ENCODE data around the gene IGFL4.
"Not testable (repeated sequence)": the region's sequence is repeated elsewhere in the genome, so short reads cannot be mapped to it uniquely, and the experiment has no call there.

Gene IGFL4

DNA sequence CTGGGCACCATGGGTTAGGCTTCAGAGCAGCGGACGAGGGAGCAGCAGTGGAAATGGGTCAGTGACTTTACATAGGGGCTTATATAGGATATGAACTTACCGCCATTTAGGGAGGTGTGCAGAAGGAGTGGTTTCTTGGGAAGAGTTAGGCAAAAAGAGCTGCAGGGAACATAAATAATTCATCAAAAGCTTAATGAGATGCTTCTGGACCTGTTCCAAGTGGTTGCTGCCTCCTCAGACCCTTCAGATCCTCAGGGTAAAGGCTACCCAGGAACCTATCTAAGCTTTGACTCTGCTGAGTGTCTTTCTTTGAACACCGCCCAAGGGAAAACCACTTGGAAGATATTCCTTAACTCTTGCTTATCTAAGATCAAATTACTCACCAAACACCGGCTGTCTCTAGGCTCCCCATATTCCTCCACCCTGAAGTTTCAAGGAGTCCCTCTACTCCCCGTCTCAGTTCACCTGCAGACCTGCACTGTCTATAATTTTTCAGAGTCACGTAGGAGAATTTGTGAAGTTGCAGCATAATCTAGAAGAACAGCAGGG lies at the start of gene IGFL4:
Gene IGFL4 (minus strand): TSS at position 51 of the 549 bp plus-strand sequence. CDS start 40 bp downstream, at position 11.
- no peak for DNase-seq

DNA sequence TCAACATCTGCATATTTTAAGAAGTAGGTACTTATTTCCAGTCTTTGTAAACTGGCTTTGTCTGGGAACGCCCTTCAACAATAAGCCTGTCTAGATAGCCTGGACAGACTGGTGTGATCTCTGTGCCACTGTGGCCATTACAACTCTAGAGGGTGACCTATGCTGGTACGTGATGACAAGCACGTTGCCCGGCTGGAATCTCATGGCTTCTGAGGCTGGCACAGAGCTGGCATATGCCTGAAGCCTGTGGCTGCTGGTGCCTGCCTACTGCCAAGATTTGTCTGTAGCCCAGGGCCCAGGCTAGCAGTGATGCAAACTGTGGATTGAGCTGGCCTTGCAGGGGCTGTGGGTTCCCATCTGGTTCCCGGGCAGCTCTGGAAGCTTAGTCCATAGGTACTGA lies 49.6 kb upstream of the IGFL4 start:
- DNase-seq: no peak

DNA sequence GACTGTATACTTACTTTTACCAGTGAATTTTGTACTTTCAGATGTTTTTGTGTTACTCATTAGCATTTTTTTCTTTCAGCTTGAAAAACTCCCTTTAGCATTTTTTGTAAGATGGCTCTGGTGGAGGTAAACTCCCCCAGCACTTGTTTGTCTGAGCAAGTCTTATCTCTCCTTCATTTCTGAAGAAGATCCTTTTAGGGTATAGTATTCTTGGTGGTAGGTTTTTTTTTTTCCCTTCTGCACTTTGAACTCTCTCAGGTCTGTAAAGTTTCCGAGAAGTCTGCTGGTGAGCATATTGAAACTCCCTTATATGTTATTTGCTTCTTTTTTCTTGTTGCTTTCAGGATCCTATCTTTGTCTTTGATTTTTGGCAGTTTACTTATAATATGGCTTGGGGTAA lies 48.6 kb upstream of the IGFL4 start:
- no peak for DNase-seq

DNA sequence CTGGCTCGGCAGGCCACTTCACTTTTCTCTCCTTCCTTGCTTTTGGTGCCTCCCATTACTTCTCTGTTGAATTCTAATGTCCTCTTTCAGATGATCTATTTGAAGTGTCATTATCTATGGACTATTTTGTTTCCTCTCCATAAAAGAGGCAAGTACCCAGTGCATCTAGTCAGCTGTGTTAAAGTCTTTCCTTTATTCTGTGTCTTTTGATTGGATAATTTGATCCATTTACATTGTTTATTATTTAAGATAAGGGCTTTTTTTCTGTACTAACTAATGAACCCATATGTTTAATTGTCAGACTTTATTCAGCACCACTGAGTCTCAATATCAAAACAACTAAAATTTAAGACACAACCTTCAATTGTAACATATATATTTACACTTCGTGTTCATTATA lies 47.3 kb upstream of the IGFL4 start:
- DNase-seq: no peak

DNA sequence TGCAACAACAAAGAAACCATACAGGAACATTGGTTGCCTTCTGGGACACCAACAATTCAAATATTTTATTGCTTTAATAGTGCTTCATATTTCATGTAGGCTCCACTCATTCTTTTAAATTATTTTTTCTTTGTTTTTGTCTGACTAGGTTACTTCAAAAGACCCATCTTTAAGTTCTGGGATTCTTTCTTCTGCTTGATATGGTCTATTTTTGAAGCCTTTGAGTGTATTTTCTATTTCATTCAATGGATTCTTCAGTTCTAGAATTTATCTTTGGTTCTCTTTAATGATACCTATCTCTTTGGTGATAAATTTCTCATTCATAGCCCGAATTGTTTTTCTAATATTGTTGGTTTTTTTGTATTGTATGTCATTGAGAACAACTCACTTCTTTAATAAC lies 45.1 kb upstream of the IGFL4 start:
- no peak for DNase-seq

DNA sequence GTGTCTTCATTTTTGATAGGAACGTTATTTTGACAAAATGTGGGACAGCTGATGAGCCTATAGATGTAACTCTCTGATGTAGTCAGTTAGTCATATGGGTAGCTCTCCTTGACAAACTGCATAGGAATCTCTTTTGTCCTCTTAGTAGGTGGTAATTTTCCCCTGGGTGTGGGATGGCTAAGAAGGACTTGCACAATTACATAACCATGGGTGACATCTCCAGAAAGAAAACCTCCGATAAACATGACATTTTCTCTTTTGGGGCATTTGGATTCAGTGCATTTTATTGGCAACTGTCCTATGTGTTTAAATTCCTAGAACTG lies 41.9 kb upstream of the IGFL4 start:
- no peak for DNase-seq

DNA sequence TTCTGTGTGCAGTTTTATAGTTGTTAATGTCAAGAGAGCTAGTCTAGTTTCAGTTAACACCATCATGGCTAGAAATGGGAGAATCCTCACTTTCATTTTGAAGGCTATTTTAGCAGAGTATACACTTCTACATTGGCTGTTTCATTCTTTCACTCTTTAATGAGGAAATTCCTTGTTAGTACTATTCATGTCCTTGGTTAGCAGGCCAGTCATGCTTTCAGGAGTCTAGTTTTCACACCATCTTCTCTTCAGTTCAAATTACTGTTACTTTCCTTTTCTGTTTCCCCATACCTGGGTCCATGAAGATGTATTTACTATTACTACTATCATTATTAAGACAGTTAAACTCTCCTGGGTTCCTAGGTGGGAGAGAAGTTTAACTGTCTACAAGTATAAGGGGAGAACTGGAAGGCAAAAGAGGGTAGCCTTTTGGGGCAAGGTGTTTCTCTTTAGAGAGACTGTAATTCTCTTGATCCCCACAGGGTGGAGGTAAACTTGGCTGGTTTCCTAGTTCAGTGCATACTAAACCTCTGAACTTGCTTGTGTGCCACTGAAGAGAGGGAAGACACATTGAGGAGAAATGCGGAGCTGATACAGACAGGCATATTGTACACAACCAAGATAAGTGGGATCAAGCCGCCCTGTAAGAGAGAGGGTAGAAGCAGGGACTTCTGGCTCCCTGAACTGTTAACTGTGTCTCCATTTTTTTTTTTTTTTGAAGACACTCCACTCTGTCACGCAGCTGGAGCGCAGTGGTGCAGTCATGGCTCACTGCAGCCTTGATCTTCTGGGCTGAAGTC lies 41.3 kb upstream of the IGFL4 start:
- no peak for DNase-seq

DNA sequence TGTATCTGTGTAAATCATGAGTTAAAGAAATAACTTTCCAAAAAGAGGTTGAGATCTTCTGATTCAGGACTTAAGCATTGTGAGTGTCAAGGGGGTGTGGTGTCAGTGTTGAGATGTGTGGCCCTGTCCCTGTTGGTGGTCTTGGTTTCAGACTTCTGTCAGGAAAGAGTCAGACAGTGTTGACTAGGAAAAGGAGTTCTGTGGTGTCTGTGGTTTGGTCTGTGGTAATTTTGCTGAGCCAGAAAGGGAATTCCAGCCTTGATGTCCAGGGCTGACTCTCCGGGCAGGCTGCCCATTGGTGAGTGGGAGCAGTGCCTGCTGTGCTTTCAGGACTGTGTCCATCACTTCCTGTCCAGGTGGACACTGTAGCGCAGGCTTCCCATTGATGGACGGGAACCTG lies 39.8 kb upstream of the IGFL4 start:
- DNase-seq: no peak

DNA sequence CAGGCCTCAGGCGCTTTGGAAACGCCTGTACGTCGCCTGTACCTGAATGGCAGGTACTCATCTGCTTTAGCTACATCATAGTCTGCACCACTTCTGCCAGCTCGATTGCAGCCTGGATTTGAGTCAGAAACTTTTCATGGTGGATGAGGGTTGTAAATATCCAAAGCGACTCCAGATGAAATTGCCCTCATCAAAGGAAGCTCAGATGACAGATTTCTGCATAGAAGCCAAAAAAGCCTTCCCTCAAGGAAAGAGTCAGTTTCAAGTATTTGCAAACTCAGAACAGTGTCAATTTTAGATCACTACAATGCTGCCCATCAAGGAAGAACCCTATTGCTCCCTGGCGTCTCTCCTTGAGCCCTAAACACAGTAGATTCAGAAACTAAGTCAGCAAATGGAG lies 38.8 kb upstream of the IGFL4 start:
- DNase-seq: no peak

DNA sequence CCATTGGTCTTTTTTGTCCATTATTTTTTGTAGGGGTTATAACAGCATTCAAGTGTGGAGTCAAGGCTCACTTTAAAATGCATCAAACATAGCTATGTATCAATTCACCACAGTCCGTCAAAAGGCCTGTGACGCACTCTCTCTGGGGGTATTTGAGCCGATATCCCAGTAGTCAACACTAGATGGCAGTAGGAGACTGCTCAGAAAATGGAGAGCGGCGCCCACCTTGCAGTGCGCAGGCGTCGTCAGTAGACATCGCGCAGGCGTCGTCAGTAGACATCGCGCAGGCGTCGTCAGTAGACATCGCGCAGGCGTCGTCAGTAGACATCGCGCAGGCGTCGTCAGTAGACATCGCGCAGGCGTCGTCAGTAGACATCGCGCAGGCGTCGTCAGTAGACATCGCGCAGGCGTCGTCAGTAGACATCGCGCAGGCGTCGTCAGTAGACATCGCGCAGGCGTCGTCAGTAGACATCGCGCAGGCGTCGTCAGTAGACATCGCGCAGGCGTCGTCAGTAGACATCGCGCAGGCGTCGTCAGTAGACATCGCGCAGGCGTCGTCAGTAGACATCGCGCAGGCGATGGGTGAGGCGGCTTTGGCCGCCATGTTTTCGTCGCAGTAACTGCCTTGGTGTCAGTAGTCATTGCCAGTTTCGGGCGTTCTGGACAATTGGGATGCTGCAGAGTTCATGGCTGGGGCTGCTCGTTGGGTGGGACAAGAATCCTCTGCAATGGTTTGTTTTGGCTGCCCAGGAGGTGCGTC lies 38.0 kb upstream of the IGFL4 start:
- not testable (repeated sequence) for DNase-seq

DNA sequence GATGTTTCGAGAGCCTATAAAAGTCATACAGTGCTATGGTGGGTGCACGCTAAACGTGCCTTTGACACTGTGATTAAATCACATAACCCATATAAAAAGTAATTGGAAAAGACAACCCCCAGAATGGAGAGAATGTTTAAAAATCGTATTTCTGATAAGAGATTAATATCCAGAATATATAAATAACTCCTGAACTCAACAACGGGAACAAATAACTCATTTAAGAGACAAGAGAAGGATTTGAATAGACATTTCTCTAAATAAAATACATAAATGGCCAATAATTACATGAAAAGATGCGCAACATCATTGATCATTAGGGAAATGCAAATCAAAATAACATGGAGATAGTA lies 37.0 kb upstream of the IGFL4 start:
- no peak for DNase-seq

DNA sequence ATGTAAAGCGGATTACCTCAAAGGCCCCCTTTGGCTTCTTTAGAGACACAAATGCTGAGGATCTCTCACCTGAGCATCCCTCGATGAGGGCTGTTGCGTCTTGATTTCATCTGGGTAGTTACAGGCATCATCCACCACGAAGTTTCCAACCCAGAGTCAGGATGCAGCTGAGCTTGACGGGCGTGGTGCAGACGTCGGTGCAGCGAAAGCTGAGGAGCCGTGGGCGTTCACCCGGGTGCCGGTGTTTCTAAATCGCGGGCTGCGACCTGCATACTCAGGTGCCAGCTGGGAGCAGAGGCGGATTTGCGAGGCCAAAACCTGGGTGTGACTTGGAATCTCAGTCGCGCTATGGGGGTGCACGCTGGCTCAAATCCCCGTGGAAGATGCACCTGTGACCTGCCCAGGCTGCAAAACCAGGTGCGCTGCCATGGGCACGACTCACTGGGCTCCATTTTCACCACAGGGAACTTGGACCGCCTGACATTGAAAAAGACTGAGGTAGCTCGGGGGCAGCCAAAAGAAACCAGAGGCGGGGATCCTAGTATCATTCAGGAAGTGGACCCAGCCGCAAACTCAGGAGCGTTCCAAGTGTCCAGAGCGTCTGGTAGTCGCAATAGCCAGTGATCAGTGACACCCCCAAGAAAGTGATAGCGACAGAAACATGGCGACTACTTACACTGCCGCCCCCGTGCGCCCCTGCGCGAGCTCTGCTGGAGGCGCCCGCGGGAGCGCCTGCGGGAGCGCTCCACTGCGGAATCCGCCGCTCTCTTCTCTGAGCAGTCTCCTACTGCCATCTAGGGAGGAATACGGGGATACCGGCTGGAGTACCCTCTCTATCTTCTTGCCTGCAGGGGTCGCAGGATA lies 36.4 kb upstream of the IGFL4 start:
- no peak for DNase-seq

DNA sequence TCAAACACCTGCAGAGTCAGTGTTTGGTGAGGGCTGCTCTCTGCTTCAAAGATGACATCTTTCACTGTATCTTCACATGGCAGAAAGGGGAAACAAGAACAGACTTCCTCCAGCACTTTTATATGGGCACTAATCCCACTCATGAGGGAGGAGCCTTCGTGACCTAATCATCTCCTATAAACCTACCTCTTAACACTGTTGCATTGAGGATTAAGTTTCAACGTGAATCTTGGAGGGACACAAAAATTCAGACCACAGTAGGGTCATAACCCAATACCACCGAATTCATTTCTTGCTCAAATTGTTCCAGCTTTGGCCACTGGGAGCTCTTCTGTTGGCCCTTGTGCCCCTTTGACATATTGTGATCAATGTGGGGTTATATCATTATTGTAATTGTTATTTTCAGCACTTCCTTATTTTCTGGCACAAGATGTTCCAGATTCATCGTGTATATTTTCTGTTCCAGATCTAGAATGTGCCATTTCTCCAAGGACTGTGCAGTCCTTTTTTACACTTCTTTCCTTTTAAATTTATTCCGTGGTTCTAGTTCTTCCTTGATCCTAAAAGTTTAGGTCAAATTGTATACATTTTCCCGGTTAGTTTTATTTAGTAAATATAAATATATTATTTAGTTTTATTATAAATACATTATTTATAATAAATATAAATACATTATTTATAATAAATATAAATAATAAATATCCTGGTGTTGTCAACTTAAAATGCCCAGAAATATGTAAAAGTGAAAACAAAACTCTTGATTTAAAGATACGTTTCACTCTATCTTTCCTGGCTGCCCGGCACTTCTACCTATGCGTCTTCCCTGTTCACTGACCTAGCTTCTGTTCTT lies 35.5 kb upstream of the IGFL4 start:
- no peak for DNase-seq

DNA sequence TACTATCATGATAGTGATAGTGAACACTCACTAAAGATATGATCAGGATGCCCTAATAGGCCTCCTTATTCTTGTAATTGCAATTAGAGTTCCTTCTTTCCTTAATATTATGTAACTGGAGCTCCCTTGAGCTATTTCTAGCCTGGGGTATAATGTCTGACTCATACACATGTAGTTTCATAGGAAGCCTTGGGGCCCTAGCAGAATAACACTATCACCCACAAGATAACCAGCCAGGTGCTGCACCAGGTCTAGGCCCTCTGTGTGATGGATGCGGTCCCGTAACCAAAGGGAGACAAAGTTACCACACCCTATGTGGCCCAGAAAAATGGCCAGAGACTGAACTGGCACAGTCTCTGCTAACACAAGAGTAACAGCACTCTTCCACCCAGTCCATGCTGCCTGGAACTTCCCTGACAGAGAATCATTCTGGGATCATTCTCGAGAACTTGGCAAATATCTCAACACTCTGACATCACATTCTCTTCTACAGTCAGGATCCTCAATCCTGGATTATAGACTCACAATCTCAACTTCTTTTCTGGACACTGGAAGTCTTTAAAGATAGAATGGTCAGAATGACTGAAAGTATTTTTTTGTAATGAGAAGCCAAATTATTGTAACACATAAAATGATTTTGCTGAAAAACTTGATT lies 32.6 kb upstream of the IGFL4 start:
- no peak for DNase-seq

DNA sequence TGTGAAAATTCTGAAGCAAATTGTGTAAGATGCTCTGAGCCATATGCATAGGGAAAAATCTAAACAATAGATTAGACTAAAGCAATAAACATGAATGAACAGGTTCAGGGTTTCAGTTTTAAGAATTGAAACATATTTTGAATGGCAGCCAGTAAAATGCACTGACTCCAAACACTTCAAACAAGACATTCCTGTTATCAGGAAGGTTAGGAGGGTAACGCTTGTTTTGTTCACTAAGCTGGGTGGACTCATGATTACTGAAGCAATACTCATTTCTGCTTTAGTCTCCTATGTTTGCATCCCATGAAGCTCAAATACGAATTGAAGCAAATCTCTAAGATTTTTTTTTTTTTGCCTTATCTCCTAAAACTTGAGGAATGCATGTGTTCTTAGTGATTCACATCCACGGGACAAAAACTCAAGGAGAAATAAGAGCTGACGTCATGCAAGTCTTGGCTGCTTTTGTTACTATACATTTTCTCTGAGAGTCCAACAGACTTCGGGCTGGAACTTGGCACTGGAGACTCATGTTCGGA lies 29.1 kb upstream of the IGFL4 start:
- DNase-seq: no peak

DNA sequence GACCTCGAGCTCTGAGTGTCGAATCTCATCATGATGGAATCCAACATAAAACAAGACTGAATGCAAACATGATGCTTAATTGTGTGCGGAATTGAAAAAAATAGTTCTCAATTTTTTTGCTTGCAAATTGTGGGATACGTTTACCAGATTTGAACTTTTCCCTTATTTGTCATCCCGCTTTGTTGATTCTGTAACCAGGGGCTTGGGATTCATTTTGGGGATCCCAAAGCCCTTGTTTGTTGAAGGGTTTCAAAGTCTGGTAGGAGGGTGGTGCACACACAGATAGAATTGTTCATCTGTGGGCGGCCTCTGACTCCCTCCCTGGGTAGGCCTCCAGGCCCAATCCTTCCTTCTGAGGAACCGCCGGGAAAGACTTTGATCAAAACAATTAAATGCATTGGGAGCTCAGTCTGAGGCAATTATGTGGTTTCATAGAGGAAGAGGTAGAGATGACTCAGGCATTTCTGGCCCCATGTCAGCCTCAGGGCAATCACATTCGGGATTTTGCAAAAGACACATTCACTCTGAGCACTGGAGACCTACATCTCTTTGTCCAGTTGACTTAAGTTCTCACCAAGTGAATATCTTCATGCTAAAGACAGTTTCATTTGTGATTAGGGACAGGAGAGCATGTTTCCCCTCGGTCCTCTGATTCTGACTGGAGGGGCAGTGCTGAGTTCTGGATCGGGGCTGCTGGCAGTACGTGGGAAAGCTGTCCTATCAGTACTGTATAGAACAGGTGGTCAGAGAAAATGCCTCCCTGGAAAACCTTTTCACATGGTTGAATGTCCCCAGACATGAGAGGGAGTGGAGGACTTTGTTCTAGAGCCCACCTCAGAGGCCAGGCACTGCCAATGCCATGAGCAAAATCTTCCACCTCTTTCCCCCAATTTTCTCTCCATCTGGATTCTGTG lies 27.8 kb upstream of the IGFL4 start:
- DNase-seq: no peak

DNA sequence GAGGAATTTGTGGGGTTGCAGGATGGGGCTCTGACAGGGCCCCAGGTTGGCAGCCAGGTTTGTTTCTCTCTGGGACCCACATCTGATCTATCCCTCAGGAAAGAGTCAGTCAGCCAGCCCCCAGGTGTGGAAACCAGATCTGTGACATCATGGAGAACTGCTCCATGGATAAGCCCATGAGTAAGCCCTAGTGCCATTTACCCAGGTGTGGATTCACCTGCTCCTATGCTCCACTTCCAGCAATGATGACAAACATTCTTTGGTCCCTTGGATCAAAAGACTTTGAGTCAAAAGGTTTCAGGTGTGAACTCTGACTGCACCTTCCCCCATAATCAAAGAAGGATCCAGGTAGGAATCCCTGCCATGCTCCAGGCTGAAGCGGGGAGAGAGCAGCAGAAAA lies 26.9 kb upstream of the IGFL4 start:
- DNase-seq: no peak

DNA sequence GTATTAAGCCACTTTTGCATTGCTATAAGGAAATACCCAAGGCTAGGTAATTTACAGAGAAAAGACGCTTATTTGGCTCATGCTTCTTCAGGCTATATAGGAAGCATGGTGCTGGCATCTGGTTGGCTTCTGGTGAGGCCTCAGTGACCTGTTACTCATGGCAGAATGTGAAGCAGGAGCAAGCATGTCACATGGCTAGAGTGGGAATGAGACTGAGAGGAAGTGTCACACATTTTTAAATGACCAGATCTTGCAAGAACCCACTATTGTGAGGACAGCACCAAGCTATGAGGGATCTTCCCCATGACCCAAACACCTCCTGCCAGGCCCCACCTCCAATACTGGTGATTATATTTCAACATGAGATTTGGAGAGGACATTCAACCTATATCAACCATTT lies 25.7 kb upstream of the IGFL4 start:
- no peak for DNase-seq

DNA sequence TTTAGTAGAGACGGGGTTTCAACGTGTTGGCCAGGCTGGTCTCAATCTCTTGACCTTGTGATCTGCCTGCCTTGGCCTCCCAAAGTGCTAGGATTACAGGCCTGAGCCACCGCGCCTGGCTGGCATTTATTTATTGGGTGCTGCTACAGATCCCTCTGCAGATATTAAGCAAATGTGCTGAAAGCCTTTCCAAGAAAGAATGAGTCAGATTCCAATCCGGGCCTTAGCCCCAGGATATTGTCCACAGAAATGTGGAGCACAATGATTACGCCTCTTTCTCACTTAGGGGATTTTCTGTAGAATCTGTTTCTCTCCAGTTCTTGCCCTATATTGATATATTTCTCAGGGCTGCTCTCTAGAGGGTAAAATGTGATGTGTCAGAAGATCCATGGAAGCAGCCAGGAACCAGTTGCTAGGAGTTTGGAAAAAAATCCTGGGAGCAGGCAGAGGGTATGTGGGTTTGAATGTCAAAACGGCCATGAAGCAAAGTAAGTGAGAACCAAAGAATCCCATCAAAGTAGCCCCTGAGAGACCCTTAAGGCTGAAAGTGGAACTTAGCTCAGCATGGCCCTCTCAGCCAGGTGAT lies 24.8 kb upstream of the IGFL4 start:
- DNase-seq: no peak

DNA sequence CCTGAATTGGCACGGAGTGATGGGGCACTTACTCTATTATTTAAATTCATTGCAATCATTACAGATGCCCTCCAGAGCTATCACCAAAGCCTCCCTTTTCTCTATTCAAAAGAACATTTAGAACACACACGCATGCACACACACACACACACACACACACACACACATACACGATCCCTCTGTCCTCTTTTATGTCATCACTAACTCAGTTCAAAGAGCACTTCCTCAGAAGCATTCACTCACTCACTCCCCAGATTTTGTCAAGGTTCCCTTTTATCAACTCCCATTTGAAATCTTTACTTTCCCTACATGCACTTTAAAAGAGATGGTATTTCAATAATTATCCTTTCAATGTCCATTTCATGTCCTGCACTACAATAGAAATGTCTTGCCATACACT lies 22.4 kb upstream of the IGFL4 start:
- no peak for DNase-seq

All from activated CD8-positive, alpha-beta memory T cell treated with anti-CD3 and anti-CD28 coated beads for 24 hours (primary cell).